GM12878 (cell line): Measurements from ENCODE around the gene RTL3.

Experiments
- ATF3 ChIP-seq: IDR thresholded peaks from 2 replicates; pipeline ENCODE4 v1.6.1; 2011; ENCODE audit warnings: low read depth, mild to moderate bottlenecking, low read length, moderate library complexity, borderline replicate concordance; ENCODE audit errors: extremely low read depth
- BCL3 ChIP-seq: IDR thresholded peaks from 2 replicates; pipeline ENCODE4 v1.6.1; 2011; ENCODE audit warnings: borderline replicate concordance, low read depth, mild to moderate bottlenecking, moderate library complexity, low read length; ENCODE audit not compliant: insufficient read depth, poor library complexity, severe bottlenecking
- CREB1 ChIP-seq: IDR thresholded peaks from 2 replicates; pipeline ENCODE4 v1.6.1; 2012; ENCODE audit warnings: low read depth, mild to moderate bottlenecking, inconsistent platforms
- CREM ChIP-seq: IDR thresholded peaks from 2 replicates; pipeline ENCODE4 v1.6.1; 2014; ENCODE audit warnings: antibody characterized with exemption, low read depth
- CTCF ChIP-seq, 3 experiments: IDR thresholded peaks in 2 of 3; conservative IDR thresholded peaks in 1 of 3; 2 replicates each; pipeline ENCODE4 v1.5.1; 2011; ENCODE audit warnings: low read depth in 3 of 3, low read length in 3 of 3, mild to moderate bottlenecking in 3 of 3, control low read depth in 2 of 3, moderate library complexity in 2 of 3, inconsistent platforms in 1 of 3, mixed read lengths in 1 of 3; ENCODE audit not compliant: control insufficient read depth in 2 of 3, insufficient read depth in 1 of 3; ENCODE audit errors: extremely low read depth in 1 of 3
- EZH2 ChIP-seq: IDR thresholded peaks from 2 replicates; pipeline ENCODE4 v1.6.1; 2012; ENCODE audit warnings: low read depth, mild to moderate bottlenecking, control low read depth, inconsistent platforms, low read length, borderline replicate concordance; ENCODE audit not compliant: control insufficient read depth
- FOS ChIP-seq: IDR thresholded peaks from 3 replicates; pipeline ENCODE4 v1.6.1; 2011; ENCODE audit warnings: borderline replicate concordance; ENCODE audit not compliant: insufficient read length; ENCODE audit errors: extremely low read depth
- GATAD2B ChIP-seq: fragments of 450-650 bp; conservative IDR thresholded peaks from 2 replicates; pipeline ENCODE4 v1.6.1; 2017; ENCODE audit warnings: low read depth, mild to moderate bottlenecking, moderate library complexity
- PML ChIP-seq: IDR thresholded peaks from 2 replicates; pipeline ENCODE4 v1.6.1; 2012; ENCODE audit warnings: low read length, inconsistent platforms
- POLR2A ChIP-seq: IDR thresholded peaks from 2 replicates; pipeline ENCODE4 v1.6.1; 2011; ENCODE audit warnings: low read depth, mild to moderate bottlenecking, low read length
- RFX5 ChIP-seq: IDR thresholded peaks from 2 replicates; pipeline ENCODE4 v1.6.1; 2011; ENCODE audit warnings: low read depth, low read length, improper control_type of control experiment
- RUNX3 ChIP-seq: IDR thresholded peaks from 2 replicates; pipeline ENCODE4 v1.6.1; 2012; ENCODE audit warnings: low read length, inconsistent platforms
- SRF ChIP-seq, 2 experiments: IDR thresholded peaks; 2 replicates each; pipeline ENCODE4 v1.6.1; 2011; ENCODE audit warnings: low read depth in 2 of 2, low read length in 2 of 2, mild to moderate bottlenecking in 1 of 2, moderate library complexity in 1 of 2

GRCh38 chrX:78661836-78662235 is 2.7 kb upstream of the RTL3 start:
- TF ChIP-seq CREB1 (no peak), CREM (no peak), FOS (no peak), SRF (IDR thresholded peaks at IDR 0.05; ENCODE audit: low read depth in 2 of 2, low read length in 2 of 2) (no peak), ATF3 (no peak), CTCF (IDR thresholded peaks at IDR 0.05 in 2 of 3, conservative IDR thresholded peaks at IDR 0.05 in 1 of 3; ENCODE audit: control insufficient read depth in 2 of 3, extremely low read depth in 1 of 3, insufficient read depth in 1 of 3, low read depth in 3 of 3, low read length in 3 of 3) (no peak), RFX5 (no peak), PML (no peak), GATAD2B (no peak), RUNX3 (no peak), BCL3 (no peak), EZH2 (no peak), POLR2A (no peak)
